H1 (cell line): ENCODE results near the gene SHQ1.

Source experiments
- ASH2L ChIP-seq: fragments of 200-600, 300-600 bp; sonication (generic); IDR thresholded peaks from one replicate; pipeline ENCODE4 v1.7.1; 2017; ENCODE audit warnings: low read length
- ATF2 ChIP-seq: IDR thresholded peaks from 2 replicates; pipeline ENCODE4 v1.6.1; 2012; ENCODE audit warnings: low read length, inconsistent platforms
- BACH1 ChIP-seq: IDR thresholded peaks from 2 replicates; pipeline ENCODE4 v1.6.1; 2012; ENCODE audit warnings: low read length, improper control_type of control experiment
- CEBPB ChIP-seq: IDR thresholded peaks from 2 replicates; pipeline ENCODE4 v1.6.1; 2012; ENCODE audit warnings: low read depth, low read length
- CTCF ChIP-seq, 3 experiments: IDR thresholded peaks; 1 replicate in 2 of 3; 2 replicates in 1 of 3; pipeline versions ENCODE4 v1.5.1 to v1.6.1; 2011; ENCODE audit warnings: low read length in 3 of 3, mild to moderate bottlenecking in 3 of 3, inconsistent platforms in 2 of 3, low read depth in 1 of 3, moderate library complexity in 1 of 3; ENCODE audit not compliant: insufficient read depth in 1 of 3; ENCODE audit errors: control extremely low read depth in 1 of 3
- EZH2 ChIP-seq: fragments of 200-600 bp; sonication (generic); IDR thresholded peaks from 2 replicates; pipeline ENCODE4 v1.7.1; 2012; ENCODE audit warnings: low read depth, mild to moderate bottlenecking, moderate library complexity, low read length, inconsistent platforms; ENCODE audit not compliant: severe bottlenecking
- GTF2F1 ChIP-seq: IDR thresholded peaks from 2 replicates; pipeline ENCODE4 v1.6.1; 2012; ENCODE audit warnings: low read depth, low read length, improper control_type of control experiment, borderline replicate concordance
- NANOG ChIP-seq: IDR thresholded peaks from 2 replicates; pipeline ENCODE4 v1.6.1; 2011; ENCODE audit warnings: low read length, low read depth, mild to moderate bottlenecking, inconsistent platforms; ENCODE audit not compliant: insufficient read depth, poor library complexity, severe bottlenecking
- SP1 ChIP-seq: IDR thresholded peaks from 2 replicates; pipeline ENCODE4 v1.6.1; 2011; ENCODE audit warnings: low read depth, low read length
- ZNF274 ChIP-seq: IDR thresholded peaks from 2 replicates; pipeline ENCODE4 v1.7.0; 2012; ENCODE audit warnings: low read length, borderline replicate concordance; ENCODE audit errors: extremely low read depth

GRCh38 chr3:72802001-72802400 is 46.2 kb downstream of the SHQ1 start:
- TF ChIP-seq ASH2L, result no peak
- no peak for TF ChIP-seq BACH1
- TF ChIP-seq CTCF (IDR thresholded peaks at IDR 0.05; ENCODE audit: control extremely low read depth in 1 of 3, insufficient read depth in 1 of 3, low read depth in 1 of 3, low read length in 3 of 3), result no peak
- TF ChIP-seq GTF2F1, result no peak
- TF ChIP-seq NANOG, result no peak
- TF ChIP-seq EZH2, result no peak
- no peak for TF ChIP-seq CEBPB
- TF ChIP-seq ATF2, result no peak
- TF ChIP-seq SP1, result no peak
- TF ChIP-seq ZNF274, result no peak
